ENCODE measurements around the gene ZMPSTE24. TPM values are rescaled to one million over a fixed set of nuclear protein-coding genes. Genes with fewer than 3 reads are reported as not detected.

ZMPSTE24 gene
- total and polyA plus RNA-seq, 2 donors (not counting 1 experiment from before 2014, with no cell fraction given), result 60.9 to 67.6 TPM

DNA sequence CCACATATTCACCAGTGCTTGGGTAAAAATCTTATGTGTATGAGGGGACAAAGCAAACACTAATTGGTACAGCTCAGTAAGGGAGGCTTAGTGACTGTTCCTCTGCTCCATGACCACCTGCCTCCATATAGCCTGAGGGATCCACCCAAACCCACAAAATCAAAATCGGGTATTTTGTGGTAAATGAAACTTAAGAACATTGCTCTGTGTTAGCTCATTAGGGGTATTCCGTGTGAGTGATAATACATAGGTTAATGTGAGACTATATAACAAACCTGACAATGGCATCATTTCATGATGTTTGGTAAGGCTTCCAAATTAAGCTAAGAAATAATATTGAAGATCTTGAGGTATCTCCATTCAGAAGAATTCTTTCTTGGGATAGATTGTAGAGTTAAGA is 33.3 kb downstream of the ZMPSTE24 start:
- no peak for DNase-seq (ENCODE audit: low read depth in 2 of 2)
- Histone ChIP-seq H3K9me3 (ENCODE audit: control insufficient read depth, insufficient read depth, low read depth, low read length) (no peaks in the 10 kb centered on the region), H3K9ac (ENCODE audit: insufficient read depth, low read length) (no peak overlapping the region), H3K27ac (ENCODE audit: insufficient read depth, low read length) (no peak overlapping the region), H3K4me1 (ENCODE audit: control insufficient read depth, extremely low read depth, insufficient read depth, low read length) (no peaks in the 10 kb centered on the region), H4K20me1 (ENCODE audit: control insufficient read depth, extremely low read depth, insufficient read depth, low read length) (no peaks in the 10 kb centered on the region), H3K4me3 (replicated peaks in 1 of 4; ENCODE audit: control extremely low read depth in 1 of 4, insufficient read depth in 1 of 4, low read depth in 3 of 4, low read length in 4 of 4) (no peak overlapping the region), H3K27me3 (ENCODE audit: control insufficient read depth, insufficient read depth, low read length) (no peaks in the 10 kb centered on the region), H2AFZ (ENCODE audit: low read length) (no peak overlapping the region), H3K79me2 (ENCODE audit: control insufficient read depth, insufficient read depth, low read length) (no peaks in the 10 kb centered on the region), H3K4me2 (ENCODE audit: extremely low read depth, insufficient read depth, low read length) (no peak overlapping the region), H3K36me3 (ENCODE audit: control insufficient read depth, insufficient read depth, low read length) (peaks cover 7% of the 10 kb centered on the region)
- TF ChIP-seq EZH2 (IDR thresholded peaks at IDR 0.05; ENCODE audit: low read length, missing control alignments), result no peak
- TF ChIP-seq, protein P1, sequence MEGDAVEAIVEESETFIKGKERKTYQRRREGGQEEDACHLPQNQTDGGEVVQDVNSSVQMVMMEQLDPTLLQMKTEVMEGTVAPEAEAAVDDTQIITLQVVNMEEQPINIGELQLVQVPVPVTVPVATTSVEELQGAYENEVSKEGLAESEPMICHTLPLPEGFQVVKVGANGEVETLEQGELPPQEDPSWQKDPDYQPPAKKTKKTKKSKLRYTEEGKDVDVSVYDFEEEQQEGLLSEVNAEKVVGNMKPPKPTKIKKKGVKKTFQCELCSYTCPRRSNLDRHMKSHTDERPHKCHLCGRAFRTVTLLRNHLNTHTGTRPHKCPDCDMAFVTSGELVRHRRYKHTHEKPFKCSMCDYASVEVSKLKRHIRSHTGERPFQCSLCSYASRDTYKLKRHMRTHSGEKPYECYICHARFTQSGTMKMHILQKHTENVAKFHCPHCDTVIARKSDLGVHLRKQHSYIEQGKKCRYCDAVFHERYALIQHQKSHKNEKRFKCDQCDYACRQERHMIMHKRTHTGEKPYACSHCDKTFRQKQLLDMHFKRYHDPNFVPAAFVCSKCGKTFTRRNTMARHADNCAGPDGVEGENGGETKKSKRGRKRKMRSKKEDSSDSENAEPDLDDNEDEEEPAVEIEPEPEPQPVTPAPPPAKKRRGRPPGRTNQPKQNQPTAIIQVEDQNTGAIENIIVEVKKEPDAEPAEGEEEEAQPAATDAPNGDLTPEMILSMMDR (conservative IDR thresholded peaks at IDR 0.05 in 1 of 2, IDR thresholded peaks at IDR 0.05 in 1 of 2; ENCODE audit: low read depth in 1 of 2, low read length in 2 of 2), result no peak

DNA sequence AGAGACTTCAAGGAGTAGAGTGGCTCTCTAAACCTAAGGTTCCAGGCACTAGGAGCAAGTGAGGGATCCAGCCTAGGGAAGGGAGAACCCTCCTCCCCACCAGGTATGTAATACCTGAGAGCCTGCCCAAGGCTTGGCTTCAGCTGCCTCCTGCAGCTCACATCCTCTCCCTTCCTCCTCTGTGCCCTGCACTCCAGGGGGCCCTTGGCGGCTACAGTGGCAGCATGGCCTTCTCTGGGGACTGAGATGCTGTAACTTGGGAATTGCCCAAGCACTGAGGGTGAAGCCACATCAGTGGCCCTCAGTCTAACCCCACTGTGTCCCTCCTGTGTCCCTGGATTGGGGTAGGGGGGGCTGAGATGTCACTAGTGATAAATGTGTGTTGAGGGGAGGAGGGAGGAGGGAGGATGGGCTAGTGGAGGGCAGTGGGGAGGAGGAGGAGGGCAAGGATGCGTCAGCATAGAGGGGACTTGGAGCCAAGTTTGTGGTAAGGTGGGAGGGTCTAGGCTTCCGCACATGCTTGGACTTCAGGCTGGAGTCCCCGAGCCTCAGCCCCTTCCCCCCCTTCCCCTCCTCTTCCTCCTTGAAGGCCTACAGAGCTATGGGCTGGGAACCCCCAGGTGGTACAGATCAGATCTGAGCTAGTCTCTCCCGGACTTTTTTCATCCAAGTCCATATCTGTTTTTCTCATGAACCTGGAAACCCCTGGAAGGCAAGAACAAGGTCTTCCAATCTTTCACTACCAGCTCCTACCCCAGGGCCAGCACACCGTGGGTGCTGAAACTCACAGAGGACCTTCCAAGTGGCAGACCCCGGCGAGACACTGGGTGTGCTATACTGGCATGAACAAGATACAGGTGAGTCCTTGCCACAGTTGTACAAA is 41.6 kb downstream of the ZMPSTE24 start:
- no peak overlapping the region for H3K4me3 ChIP-seq (replicated peaks in 1 of 4; ENCODE audit: control extremely low read depth in 1 of 4, insufficient read depth in 1 of 4, low read depth in 3 of 4, low read length in 4 of 4)
- no peaks in the 10 kb centered on the region for H3K27me3 ChIP-seq (ENCODE audit: control insufficient read depth, insufficient read depth, low read length)
- no peak for TF ChIP-seq EZH2 (IDR thresholded peaks at IDR 0.05; ENCODE audit: low read length, missing control alignments)
- TF ChIP-seq, protein P1 (conservative IDR thresholded peaks at IDR 0.05 in 1 of 2, IDR thresholded peaks at IDR 0.05 in 1 of 2; ENCODE audit: low read depth in 1 of 2, low read length in 2 of 2), result no peak
- DNase-seq (ENCODE audit: low read depth in 2 of 2), result peak; percentile 55 to 75
- no peak overlapping the region for H3K4me2 ChIP-seq (ENCODE audit: extremely low read depth, insufficient read depth, low read length)
- H3K9me3 ChIP-seq (ENCODE audit: control insufficient read depth, insufficient read depth, low read depth, low read length), result no peaks in the 10 kb centered on the region
- H2AFZ ChIP-seq (ENCODE audit: low read length), result no peak overlapping the region
- no peaks in the 10 kb centered on the region for H3K4me1 ChIP-seq (ENCODE audit: control insufficient read depth, extremely low read depth, insufficient read depth, low read length)
- no peaks in the 10 kb centered on the region for H3K79me2 ChIP-seq (ENCODE audit: control insufficient read depth, insufficient read depth, low read length)
- H3K27ac ChIP-seq (ENCODE audit: insufficient read depth, low read length), result no peak overlapping the region
- H3K36me3 ChIP-seq (ENCODE audit: control insufficient read depth, insufficient read depth, low read length), result no peaks in the 10 kb centered on the region
- no peaks in the 10 kb centered on the region for H4K20me1 ChIP-seq (ENCODE audit: control insufficient read depth, extremely low read depth, insufficient read depth, low read length)
- H3K9ac ChIP-seq (ENCODE audit: insufficient read depth, low read length), result no peak overlapping the region

DNA sequence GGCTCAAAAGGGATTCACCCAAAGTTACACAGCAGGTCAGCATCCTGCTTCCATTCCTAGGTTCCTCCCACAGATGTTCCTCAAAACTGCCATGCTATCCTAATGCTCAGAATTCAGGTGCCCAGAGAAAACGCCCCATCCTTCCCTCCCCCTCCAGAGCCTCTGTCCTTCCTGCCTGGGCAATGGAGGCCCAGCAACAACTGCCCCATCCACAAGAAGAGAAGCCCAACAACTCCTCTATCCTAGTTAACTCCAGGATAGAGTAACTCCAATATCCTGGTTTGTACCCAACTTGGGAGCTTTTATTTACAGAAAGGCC is 42.2 kb downstream of the ZMPSTE24 start:
- Histone ChIP-seq H4K20me1 (ENCODE audit: control insufficient read depth, extremely low read depth, insufficient read depth, low read length) (no peaks in the 10 kb centered on the region), H3K79me2 (ENCODE audit: control insufficient read depth, insufficient read depth, low read length) (no peaks in the 10 kb centered on the region), H3K27ac (ENCODE audit: insufficient read depth, low read length) (no peak overlapping the region), H3K9me3 (ENCODE audit: control insufficient read depth, insufficient read depth, low read depth, low read length) (no peaks in the 10 kb centered on the region), H3K9ac (ENCODE audit: insufficient read depth, low read length) (no peak overlapping the region), H3K4me3 (replicated peaks in 1 of 4; ENCODE audit: control extremely low read depth in 1 of 4, insufficient read depth in 1 of 4, low read depth in 3 of 4, low read length in 4 of 4) (no peak overlapping the region), H3K36me3 (ENCODE audit: control insufficient read depth, insufficient read depth, low read length) (no peaks in the 10 kb centered on the region), H3K4me2 (ENCODE audit: extremely low read depth, insufficient read depth, low read length) (no peak overlapping the region), H2AFZ (ENCODE audit: low read length) (no peak overlapping the region), H3K27me3 (ENCODE audit: control insufficient read depth, insufficient read depth, low read length) (no peaks in the 10 kb centered on the region), H3K4me1 (ENCODE audit: control insufficient read depth, extremely low read depth, insufficient read depth, low read length) (no peaks in the 10 kb centered on the region)
- DNase-seq (ENCODE audit: low read depth in 2 of 2), result no peak
- no peak for TF ChIP-seq EZH2 (IDR thresholded peaks at IDR 0.05; ENCODE audit: low read length, missing control alignments)
- TF ChIP-seq, protein P1 (conservative IDR thresholded peaks at IDR 0.05 in 1 of 2, IDR thresholded peaks at IDR 0.05 in 1 of 2; ENCODE audit: low read depth in 1 of 2, low read length in 2 of 2), result no peak
